SH-SY5Y (cell line): Measurements from ENCODE around the gene KRT12.

Source experiments
- GATA2 ChIP-seq: IDR thresholded peaks from 2 replicates; pipeline ENCODE4 v1.6.1; 2011; ENCODE audit warnings: mild to moderate bottlenecking, low read depth, low read length
- GATA3 ChIP-seq: IDR thresholded peaks from 2 replicates; pipeline ENCODE4 v1.6.1; 2011; ENCODE audit warnings: low read depth, mild to moderate bottlenecking, low read length, moderate library complexity

DNA sequence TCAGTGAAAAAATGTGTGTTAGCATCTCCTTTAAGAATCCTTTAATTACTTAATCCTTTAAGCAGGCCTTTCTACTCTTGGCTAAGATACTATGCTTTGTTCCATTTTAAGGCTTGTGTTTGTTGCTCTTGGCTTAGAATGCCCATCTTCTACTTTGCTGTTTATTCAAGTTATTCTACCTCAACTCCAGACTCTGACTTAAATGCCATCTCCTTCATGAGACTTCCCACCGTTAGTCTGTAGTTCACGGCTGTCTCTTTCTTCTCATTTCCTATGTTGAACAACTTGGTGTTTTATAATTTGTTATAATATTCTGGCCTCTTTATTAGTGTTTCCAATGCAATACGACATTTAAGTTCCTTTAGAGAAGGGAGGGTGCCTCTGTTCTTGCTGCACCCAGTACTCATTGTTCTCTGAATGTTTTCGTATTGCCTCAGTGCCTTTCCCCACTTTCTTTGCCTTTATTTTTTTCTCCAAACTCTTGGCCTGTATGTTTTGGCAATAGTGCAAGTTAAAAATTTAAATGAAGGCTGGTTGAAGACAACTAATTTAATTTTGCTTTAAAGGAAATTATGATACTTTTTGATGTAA is 38.5 kb downstream of the KRT12 start:
- TF ChIP-seq GATA3 (no peak), GATA2 (no peak)
